AG20443 (cell line): Measurements from ENCODE around the gene MR1.

Experiments used
- DNase-seq: peaks from one replicate; pipeline ENCODE4 v3.0.0; 2012; ENCODE audit warnings: low spot score, mixed read lengths

Gene MR1

DNA sequence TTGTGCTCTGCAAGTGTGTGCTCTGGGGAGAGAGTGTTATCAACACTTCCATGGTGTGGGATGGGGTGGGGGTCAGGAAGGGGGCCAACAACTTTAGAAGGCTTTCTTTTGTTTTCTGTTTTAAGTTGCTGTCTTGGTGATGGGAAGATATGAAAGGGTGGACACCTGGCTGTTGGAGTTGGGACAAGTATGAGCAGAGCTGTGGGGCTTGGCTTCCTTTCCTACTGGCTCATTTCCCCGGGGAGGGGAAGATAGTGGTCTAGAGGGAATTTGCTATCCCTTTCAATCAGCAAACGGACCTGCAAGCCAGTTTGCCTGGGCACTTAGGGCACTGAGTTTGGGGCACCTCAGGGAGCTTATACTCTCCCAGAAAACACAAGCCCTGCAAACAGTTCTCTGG lies 73.9 kb downstream of the MR1 start:
- no peak for DNase-seq

DNA sequence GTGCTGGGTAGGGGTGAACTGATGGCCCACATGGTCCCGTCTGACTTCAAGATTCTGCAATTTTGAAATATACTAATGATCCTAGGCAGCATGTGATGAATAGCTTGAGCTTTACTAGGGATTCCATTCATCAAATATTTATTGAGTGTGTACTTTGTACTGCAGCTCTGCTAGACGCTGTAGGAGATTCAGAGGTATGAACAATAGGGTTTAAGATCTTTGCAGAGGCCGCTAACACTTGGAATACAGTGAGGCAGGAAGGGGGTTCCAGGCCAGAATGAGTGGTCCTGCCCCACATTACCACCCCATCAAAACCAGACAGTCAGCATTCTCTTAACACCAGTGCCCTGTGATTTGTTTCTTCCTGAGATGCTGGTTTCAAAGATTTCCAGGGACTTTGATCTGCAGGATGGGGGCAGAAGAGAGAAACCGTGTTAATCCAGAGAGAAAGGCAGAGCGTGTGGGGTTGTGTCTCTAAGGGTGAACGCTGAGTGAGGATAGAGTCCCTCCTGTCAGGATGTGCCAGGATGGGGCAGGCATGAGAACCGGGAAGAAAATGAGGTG lies 74.6 kb downstream of the MR1 start:
- DNase-seq = no peak

DNA sequence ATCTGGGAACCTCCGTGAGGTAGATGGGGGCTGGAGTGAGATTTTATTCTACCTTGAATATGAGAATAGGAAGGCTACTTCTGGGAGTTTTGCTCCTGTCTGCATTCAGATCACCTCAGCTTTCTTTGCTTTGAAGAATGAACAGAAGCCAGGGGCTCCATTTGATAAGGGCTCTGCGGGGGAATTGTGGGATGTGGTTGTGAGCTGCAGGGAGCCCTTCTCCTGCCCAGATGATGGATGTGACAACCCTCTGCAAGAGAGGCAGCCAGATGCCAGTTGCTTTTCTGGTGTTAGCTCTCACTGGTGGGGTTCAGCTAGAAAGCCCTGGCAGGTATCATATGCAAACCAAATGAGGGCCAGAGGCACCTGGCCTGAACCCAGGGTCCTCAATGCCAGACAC lies 76.2 kb downstream of the MR1 start:
- DNase-seq = no peak
